ENCODE results near the gene CSNK2B. TPM values are rescaled to one million over a fixed set of nuclear protein-coding genes. Genes with fewer than 3 reads are reported as not detected.

Gene CSNK2B
- total and polyA plus RNA-seq, 9 of the 15 experiments (the other 6 are each of a cell fraction or from before 2014, with no cell fraction given) = 120 to 1,126 (median 529) TPM

- TF ChIP-seq SP2 (IDR thresholded peaks at IDR 0.05; ENCODE audit: extremely low read depth, low read depth, low read length, poor library complexity, severe bottlenecking) (no peak), MCM5 (IDR thresholded peaks at IDR 0.05; ENCODE audit: low read depth) (0 out of 2 replicates have a peak, but pooled peaks have one; percentile 93), YY1 (IDR thresholded peaks at IDR 0.05; ENCODE audit: borderline replicate concordance in 1 of 3, control insufficient read depth in 1 of 3, extremely low read depth in 1 of 3, insufficient read depth in 3 of 3, insufficient read length in 1 of 3, insufficient replicate concordance in 2 of 3, low read depth in 1 of 3, low read length in 2 of 3) (peak in 1 of 3 experiments; percentile 42), ZC3H11A (IDR thresholded peaks at IDR 0.05; ENCODE audit: low read depth, low read length) (0 out of 2 replicates have a peak, but pooled peaks have one; percentile 28), HDAC3 (IDR thresholded peaks at IDR 0.05; ENCODE audit: borderline replicate concordance, partially characterized antibody) (peak; percentile 27), TRIM24 (IDR thresholded peaks at IDR 0.05) (peak in 1 of 2 experiments; percentile 14; a peak in 1 of 4 replicates), MAFF (IDR thresholded peaks at IDR 0.05; ENCODE audit: low read length) (no peak), HBP1 (CRISPR knock-in tag; IDR thresholded peaks at IDR 0.05) (0 out of 2 replicates have a peak, but pooled peaks have one; percentile 33), ZBTB5 (IDR thresholded peaks at IDR 0.05) (peak; percentile 55; the same call in 1 of the 2 replicates), CC2D1A (IDR thresholded peaks at IDR 0.05) (0 out of 2 replicates have a peak, but pooled peaks have one; percentile 54), LARP7 (IDR thresholded peaks at IDR 0.05) (peak; percentile 88), HDAC2 (IDR thresholded peaks at IDR 0.05) (no peak; the same call in 1 of the 2 replicates), ZNF583 (CRISPR knock-in tag; IDR thresholded peaks at IDR 0.05) (no peak), RB1 (IDR thresholded peaks at IDR 0.05; ENCODE audit: low read depth) (no peak), AFF1 (IDR thresholded peaks at IDR 0.05; ENCODE audit: low read depth in 1 of 2, partially characterized antibody in 2 of 2) (peak; percentile 36 to 60), MLLT1 (IDR thresholded peaks at IDR 0.05) (peak; percentile 92 to 95), MAFK (IDR thresholded peaks at IDR 0.05; ENCODE audit: low read length) (no peak)
These were observed 44.5 kb upstream of the CSNK2B start (continued) for GRCh38 chr6:31621320-31621939.
